SK-N-DZ (cell line): ENCODE measurements around the gene LDLRAD4.
A peak's percentile ranks its signal among the peaks of the same experiment; 100 is the strongest.
"Not testable (repeated sequence)": the region's sequence is repeated elsewhere in the genome, so short reads cannot be mapped to it uniquely, and the experiment has no call there.

Experiments used
- DNase-seq: peaks from one replicate; pipeline ENCODE4 v3.0.0-alpha.2; 2015; ENCODE audit warnings: low spot score

Gene LDLRAD4

GRCh38 chr18:13587001-13587400 lies 368.4 kb downstream of the LDLRAD4 start:
- no peak for DNase-seq

- no peak for DNase-seq
These were observed 368.9 kb downstream of the LDLRAD4 start for GRCh38 chr18:13587477-13587876.

- DNase-seq = no peak
These were observed 369.4 kb downstream of the LDLRAD4 start for GRCh38 chr18:13587937-13588336.

- no peak for DNase-seq
These were observed 370.8 kb downstream of the LDLRAD4 start for GRCh38 chr18:13589316-13589715.

GRCh38 chr18:13589943-13590342 lies 371.4 kb downstream of the LDLRAD4 start:
- no peak for DNase-seq

DNA sequence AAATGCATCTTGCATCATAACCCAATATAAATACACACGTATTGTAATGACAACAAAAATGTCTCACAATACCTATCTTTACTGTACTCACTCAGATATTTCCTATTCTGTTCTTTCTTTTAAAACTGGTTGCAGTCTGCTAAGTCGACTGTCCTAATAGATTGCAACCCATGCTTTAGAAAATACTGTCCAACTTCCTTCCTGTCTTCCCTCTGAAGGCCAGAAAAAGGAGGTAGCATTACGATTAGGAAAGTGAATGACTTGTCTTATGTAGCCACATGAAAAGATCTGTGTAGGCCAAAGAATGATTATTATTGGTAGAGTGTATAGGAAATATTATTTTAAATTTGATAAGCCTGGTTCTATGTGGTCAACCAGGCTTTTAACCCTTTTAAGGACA lies 373.7 kb downstream of the LDLRAD4 start:
- no peak for DNase-seq

DNA sequence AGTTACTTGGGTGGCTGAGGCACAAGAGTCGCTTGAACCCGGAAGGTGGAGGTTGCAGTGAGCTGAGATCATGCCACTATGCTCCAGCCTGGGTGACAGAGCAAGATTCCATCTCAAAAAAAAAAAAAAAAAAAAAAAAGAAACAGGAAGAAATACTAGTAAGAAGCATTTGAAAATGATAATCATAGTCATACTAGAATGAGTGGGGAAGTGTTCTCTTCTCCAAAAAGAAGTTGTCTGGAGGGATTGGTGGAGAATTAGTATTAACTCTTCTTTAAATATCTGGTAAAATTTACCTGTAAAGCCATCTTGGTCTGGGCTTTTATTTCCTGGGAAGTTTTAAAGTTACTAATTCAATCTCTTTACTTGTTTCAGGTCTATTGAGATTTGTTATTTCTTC lies 376.0 kb downstream of the LDLRAD4 start:
- DNase-seq = no peak

DNA sequence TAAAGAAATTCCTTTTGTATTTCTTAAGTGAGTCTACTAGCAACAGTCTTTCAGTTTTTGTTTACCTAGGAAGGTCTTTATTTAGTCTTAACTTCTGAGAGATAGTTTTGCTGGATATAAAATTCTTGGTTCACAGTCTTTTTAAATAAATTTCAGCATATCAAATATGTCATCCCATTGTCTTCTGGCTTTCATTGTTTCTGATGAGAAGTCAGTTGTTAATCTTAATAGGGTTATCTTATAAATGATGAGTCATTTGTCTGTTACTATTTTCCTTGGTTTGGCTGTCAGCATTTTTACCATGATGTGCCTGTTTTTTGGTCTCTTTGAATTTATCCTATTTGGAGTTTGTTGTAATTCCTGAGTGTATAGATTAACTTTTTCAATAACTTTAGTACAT lies 378.5 kb downstream of the LDLRAD4 start:
- no peak for DNase-seq

GRCh38 chr18:13598591-13598990 lies 380.0 kb downstream of the LDLRAD4 start:
- DNase-seq = no peak

DNA sequence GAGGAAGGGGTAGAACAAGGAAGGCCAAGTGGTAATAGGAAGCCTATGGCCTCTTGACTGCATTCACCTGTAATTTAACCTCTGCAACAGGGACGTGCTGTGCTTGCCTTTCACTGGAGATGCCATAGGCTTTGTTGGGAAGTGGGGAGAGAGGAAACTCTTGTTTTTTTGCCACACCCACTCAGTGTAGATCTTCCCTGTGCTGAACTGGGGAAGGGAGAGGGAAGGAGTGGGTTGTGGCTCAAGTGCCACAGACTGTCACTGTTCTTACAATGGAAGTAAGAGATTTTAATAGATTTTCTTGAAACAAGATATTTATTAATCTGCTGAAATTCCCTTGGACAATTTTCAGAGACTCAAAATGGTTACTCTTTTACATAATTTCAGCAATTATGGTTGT lies 380.5 kb downstream of the LDLRAD4 start:
- DNase-seq = no peak

GRCh38 chr18:13603304-13604019 lies 384.9 kb downstream of the LDLRAD4 start:
- no peak for DNase-seq

GRCh38 chr18:13604786-13605185 lies 386.2 kb downstream of the LDLRAD4 start:
- DNase-seq = no peak

GRCh38 chr18:13605477-13605876 lies 386.9 kb downstream of the LDLRAD4 start:
- DNase-seq = no peak

- no peak for DNase-seq
These were observed 387.3 kb downstream of the LDLRAD4 start for GRCh38 chr18:13605901-13606300.

- no peak for DNase-seq
These were observed 388.2 kb downstream of the LDLRAD4 start for GRCh38 chr18:13606604-13607254.

DNA sequence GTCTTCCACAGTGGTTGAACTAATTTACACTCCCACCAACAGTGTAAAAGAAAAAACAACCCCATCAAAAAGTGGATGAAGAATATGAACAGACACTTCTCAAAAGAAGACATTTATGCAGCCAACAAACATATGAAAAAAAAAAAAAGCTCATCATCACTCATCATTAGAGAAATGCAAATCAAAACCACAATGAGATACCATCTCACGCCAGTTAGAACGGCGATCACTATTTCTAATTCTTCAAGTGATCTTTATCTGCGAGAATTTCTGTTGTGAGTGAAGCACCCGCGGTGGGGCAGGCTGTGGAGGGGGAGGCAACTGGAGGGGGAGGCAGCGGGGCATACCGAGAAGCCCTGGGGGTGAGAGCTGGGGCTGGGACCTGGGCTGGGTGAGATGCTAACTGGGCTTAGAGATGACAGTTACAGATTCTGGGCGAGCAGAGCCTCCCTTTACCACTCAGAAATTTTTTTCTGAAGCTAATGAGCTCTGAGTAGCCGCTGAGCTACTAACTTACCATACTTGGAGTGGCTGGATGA lies 389.5 kb downstream of the LDLRAD4 start:
- DNase-seq = not testable (repeated sequence)

- no peak for DNase-seq
These were observed 390.4 kb downstream of the LDLRAD4 start for GRCh38 chr18:13608791-13609532.

DNA sequence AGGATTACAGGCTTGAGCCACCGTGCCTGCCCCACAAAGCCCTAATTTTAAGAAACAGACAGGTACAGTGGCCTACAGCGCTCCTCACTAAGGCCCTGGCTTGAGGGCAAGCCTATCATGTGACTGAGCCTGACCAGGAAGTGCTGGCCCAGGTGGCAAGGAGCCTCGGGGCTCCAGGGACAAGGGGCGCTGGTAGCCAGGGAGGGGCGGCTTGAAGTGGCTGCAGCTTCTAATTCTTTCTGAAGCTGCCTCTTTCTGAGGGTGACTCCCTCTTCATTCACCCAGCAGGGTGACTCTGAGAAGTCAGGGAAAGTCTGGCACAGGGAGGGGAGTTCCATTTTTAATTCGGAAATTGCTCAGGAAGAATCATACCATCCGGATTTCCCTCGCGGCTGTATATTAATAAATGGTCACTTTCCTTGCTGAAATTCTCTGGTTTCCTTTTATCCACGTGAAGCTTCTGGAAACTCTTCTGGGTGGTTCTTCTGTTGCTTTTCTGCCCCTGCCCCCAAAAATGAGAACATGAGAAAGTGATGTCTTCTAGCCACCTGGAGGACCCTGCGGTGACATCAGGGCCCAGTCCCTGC lies 392.1 kb downstream of the LDLRAD4 start:
- no peak for DNase-seq

- no peak for DNase-seq
These were observed 392.6 kb downstream of the LDLRAD4 start for GRCh38 chr18:13611142-13611600.

DNA sequence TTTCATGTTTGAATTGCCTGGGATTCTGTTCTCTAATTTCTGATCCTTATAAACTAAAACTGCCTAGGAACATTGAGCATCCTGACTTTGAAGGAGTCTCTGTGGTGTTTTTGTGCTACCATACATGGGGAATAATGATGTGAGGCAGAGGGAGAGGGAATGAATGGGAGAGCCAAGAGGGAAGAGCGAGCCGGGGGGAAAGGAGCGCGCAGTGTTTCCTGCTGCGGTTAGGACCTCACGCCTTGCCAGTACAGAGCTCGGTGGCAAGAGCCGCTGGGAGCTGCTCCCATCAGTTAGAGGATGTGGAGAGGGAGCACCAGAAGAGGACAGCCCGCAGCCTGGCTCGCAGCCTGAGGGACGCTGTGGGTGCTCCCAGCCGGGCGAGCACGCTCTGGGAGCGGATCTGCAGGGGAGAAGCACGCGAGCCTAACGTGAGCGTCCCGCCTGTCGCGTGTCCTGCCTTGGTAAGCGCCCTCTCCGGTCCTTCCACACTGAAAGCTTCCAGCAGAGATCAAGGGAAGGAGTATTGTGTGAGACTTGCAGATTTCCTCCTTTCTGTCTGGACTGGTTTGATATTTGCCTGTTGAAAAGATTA lies 393.1 kb downstream of the LDLRAD4 start:
- peak; percentile 26 for DNase-seq

DNA sequence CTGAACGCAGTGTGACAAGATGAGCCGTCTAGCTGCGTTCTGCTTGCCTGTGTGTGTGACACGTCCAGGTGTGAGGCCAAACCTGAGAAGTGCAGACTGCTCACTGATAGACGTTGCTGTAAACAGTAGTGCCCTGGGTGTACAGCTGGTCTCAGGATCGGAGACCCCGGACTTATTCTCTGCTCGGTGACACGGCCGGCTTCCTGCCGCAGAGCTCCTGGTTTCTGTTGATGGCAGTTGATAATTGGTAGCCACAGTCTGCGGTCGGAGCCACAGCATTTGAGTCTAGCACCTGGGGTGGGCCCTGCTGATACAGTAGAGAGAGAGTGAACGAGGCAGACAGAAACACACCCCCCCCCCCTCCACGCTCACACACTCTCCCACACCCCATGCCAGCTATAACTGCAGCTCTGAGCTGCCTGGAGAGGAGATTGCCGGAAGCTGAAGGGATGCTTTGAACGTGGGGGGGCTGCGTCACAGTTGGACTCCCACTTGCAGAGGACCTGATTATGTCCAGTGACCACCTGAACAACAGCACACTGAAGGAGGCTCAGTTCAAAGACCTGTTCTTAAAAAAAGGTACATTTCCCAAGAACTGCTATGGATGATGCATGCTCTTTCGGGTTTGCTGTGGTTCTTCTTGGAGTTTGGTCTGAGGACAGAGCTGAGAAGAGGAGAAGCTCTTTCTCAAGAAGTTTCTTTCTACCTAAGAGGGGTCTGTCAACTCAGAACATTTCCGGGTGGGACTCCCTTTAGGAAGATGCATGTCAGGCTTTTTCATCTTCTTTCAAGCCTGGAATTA lies 393.8 kb downstream of the LDLRAD4 start:
- peak; percentile 53 for DNase-seq
